HFFc6 (cell line): ENCODE results near the gene SEZ6. TPM values are rescaled to one million over a fixed set of nuclear protein-coding genes. Genes with fewer than 3 reads are reported as not detected.

Experiments used
- DNase-seq: peaks from one replicate; pipeline ENCODE4 v3.0.0-alpha.2; 2018
- H3K27ac Mint-ChIP-seq: 2 replicates; pipeline ENCODE4 v1.8.0; 2020; ENCODE audit warnings: mild to moderate bottlenecking, mixed read lengths
- H3K27me3 Mint-ChIP-seq: 2 replicates; pipeline ENCODE4 v1.8.0; 2021; ENCODE audit warnings: mild to moderate bottlenecking, moderate library complexity, mixed read lengths; ENCODE audit not compliant: insufficient read depth
- H3K36me3 Mint-ChIP-seq: 2 replicates; pipeline ENCODE4 v1.8.0; 2021; ENCODE audit warnings: low read depth, mixed read lengths
- H3K4me1 Mint-ChIP-seq: 2 replicates; pipeline ENCODE4 v1.8.0; 2020; ENCODE audit warnings: low read depth, mixed read lengths
- H3K4me3 Mint-ChIP-seq: 2 replicates; pipeline ENCODE4 v1.8.0; 2020; ENCODE audit warnings: mild to moderate bottlenecking, moderate library complexity, mixed read lengths
- H3K9me3 Mint-ChIP-seq: 2 replicates; pipeline ENCODE4 v1.8.0; 2020; ENCODE audit warnings: mild to moderate bottlenecking, mixed read lengths
- CTCF ChIP-seq: fragments of 200-600 bp; sonication (generic); IDR thresholded peaks from 2 replicates; pipeline ENCODE4 v1.5.0; 2021; ENCODE audit warnings: antibody characterized with exemption, mild to moderate bottlenecking
- total RNA-seq, 6 experiments: library from RNA; stranded (reverse); fragmentation: NEBNext Ultra II Directional; extraction: Animal tissue kit (Norgen Biotek cat#: 25700); gene quantifications; 2 replicates in 1 of 6; 3 replicates in 5 of 6; pipeline ENCODE4 v1.2.3, GENCODE V29; 2021

SEZ6 gene
- total RNA-seq, 6 experiments from 2014 or later, result not detected

GRCh38 chr17:28906706-28907438 lies 99.0 kb downstream of the SEZ6 start:
- no peaks in the 10 kb centered on the region for H3K9me3 Mint-ChIP-seq
- TF ChIP-seq CTCF, result no peak
- no peak overlapping the region for H3K27ac Mint-ChIP-seq
- H3K4me3 Mint-ChIP-seq, result no peak overlapping the region
- H3K27me3 Mint-ChIP-seq, result peaks cover 9% of the 10 kb centered on the region
- peaks cover 14% of the 10 kb centered on the region for H3K36me3 Mint-ChIP-seq
- DNase-seq, result no peak
- peaks cover 37% of the 10 kb centered on the region for H3K4me1 Mint-ChIP-seq

GRCh38 chr17:28906276-28906675 lies 99.6 kb downstream of the SEZ6 start:
- Mint-ChIP-seq H3K36me3 (peaks cover 14% of the 10 kb centered on the region), H3K9me3 (no peaks in the 10 kb centered on the region), H3K27ac (no peak overlapping the region), H3K4me3 (no peak overlapping the region), H3K27me3 (peaks cover 9% of the 10 kb centered on the region), H3K4me1 (peaks cover 41% of the 10 kb centered on the region)
- no peak for TF ChIP-seq CTCF
- DNase-seq, result no peak

Other genes starting within 250 kb of the SEZ6 start
- gene FAM222B, start 163.2 kb downstream of the SEZ6 start, total RNA-seq, result 10 to 100 TPM; 14.5 to 17.2 (median 16.6) TPM
- 10 to 100 TPM; 43.3 to 55.1 (median 46.1) TPM for gene ERAL1, start 151.0 kb downstream of the SEZ6 start, total RNA-seq
- 10 to 100 TPM; 46.7 to 85.7 (median 77.9) TPM for gene FLOT2, start 108.3 kb downstream of the SEZ6 start, total RNA-seq
- gene DHRS13, start 103.0 kb downstream of the SEZ6 start, total RNA-seq, result 1 to 10 TPM; 1.5 to 3.0 (median 2.2) TPM
- gene PHF12, start 54.5 kb downstream of the SEZ6 start, total RNA-seq, result 10 to 100 TPM; 26.4 to 33.6 (median 29.8) TPM
- gene PIPOX, start 37.1 kb upstream of the SEZ6 start, total RNA-seq, result under 1 TPM; 0.17 to 0.73 (median 0.44) TPM
- 10 to 100 TPM; 39.2 to 57.7 (median 42.9) TPM for gene MYO18A, start 174.4 kb upstream of the SEZ6 start, total RNA-seq
- under 1 TPM in 1 of 6 experiments, not detected in 5; 0.46 TPM for gene CRYBA1, start 240.8 kb upstream of the SEZ6 start, total RNA-seq